ENCODE measurements around the gene CD59.

DNA sequence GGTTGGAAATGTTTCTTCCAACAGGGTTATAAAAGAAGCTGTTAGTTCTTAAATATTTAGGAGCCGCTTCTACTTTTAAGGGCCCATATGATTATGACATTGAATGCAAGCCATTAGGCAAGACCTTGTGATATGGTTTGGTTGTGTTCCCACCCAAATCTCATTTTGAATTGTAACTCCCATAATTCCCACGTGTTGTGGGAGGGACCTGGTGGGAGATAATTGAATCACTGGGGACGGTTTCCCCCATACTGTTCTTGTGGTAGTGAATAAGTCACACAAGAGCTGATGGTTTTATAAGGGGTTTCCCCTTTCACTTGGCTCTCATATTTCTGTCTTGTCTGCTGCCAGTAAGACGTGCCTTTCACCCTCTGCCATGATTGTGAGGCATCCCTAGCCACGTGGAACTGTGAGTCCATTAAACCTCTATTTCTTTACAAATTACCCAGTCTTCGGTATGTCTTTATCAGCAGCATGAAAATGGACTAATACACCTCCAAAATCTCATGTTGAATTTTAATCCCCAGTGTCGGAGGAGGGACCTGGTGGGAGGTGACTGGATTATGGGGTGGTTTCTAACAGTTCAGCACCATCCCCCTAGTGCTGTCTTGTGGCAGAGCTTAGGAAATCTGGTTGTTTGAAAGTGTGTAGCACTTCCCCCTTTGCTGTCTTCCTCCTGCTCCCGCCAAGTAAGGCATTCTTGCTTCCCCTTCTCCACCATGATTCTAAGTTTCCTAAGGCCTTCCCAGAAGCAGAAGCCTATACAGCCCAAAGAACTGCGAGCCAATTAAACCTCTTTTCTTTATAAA is 4.3 kb downstream of the CD59 start:
- TF ChIP-seq, protein P1, sequence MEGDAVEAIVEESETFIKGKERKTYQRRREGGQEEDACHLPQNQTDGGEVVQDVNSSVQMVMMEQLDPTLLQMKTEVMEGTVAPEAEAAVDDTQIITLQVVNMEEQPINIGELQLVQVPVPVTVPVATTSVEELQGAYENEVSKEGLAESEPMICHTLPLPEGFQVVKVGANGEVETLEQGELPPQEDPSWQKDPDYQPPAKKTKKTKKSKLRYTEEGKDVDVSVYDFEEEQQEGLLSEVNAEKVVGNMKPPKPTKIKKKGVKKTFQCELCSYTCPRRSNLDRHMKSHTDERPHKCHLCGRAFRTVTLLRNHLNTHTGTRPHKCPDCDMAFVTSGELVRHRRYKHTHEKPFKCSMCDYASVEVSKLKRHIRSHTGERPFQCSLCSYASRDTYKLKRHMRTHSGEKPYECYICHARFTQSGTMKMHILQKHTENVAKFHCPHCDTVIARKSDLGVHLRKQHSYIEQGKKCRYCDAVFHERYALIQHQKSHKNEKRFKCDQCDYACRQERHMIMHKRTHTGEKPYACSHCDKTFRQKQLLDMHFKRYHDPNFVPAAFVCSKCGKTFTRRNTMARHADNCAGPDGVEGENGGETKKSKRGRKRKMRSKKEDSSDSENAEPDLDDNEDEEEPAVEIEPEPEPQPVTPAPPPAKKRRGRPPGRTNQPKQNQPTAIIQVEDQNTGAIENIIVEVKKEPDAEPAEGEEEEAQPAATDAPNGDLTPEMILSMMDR (IDR thresholded peaks at IDR 0.05; ENCODE audit: low read depth, low read length) = no peak
- no peak for TF ChIP-seq POLR2A (IDR thresholded peaks at IDR 0.05; ENCODE audit: extremely low read depth, insufficient read length)
- TF ChIP-seq, protein P2, sequence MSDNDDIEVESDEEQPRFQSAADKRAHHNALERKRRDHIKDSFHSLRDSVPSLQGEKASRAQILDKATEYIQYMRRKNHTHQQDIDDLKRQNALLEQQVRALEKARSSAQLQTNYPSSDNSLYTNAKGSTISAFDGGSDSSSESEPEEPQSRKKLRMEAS (IDR thresholded peaks at IDR 0.05; ENCODE audit: low read depth, low read length) = no peak

All from NB4 (cell line).